ENCODE measurements around the gene CTNNBL1.

DNA sequence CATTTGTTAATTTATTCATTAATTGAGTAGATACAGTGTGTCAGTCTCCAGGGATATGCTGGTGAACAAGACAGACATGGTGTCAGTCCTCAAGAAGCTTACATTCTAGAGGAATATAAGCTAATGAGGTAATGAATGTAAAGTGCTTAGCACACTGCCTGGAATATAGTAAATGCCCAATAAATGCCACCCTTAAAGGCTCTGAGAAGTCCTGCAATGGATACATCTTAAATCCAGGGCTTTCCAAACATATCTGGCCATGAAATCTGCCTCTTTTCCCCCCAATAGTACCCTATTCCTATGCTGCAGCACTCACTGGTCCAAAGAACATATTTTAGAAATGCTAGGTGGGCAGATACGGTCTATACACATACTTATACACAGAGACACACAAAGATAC, 49.2 kb upstream of the CTNNBL1 start:
- TF ChIP-seq, protein P1, sequence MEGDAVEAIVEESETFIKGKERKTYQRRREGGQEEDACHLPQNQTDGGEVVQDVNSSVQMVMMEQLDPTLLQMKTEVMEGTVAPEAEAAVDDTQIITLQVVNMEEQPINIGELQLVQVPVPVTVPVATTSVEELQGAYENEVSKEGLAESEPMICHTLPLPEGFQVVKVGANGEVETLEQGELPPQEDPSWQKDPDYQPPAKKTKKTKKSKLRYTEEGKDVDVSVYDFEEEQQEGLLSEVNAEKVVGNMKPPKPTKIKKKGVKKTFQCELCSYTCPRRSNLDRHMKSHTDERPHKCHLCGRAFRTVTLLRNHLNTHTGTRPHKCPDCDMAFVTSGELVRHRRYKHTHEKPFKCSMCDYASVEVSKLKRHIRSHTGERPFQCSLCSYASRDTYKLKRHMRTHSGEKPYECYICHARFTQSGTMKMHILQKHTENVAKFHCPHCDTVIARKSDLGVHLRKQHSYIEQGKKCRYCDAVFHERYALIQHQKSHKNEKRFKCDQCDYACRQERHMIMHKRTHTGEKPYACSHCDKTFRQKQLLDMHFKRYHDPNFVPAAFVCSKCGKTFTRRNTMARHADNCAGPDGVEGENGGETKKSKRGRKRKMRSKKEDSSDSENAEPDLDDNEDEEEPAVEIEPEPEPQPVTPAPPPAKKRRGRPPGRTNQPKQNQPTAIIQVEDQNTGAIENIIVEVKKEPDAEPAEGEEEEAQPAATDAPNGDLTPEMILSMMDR (IDR thresholded peaks at IDR 0.05; ENCODE audit: extremely low read depth in 1 of 2, insufficient read depth in 1 of 2, low read depth in 1 of 2, low read length in 2 of 2), result no peak
- TF ChIP-seq POLR2AphosphoS5 (IDR thresholded peaks at IDR 0.05; ENCODE audit: insufficient read depth, low read depth, low read length), result no peak
- TF ChIP-seq MAX (IDR thresholded peaks at IDR 0.05; ENCODE audit: insufficient read depth, insufficient read length), result no peak
